Neuron (in vitro differentiated cells): ENCODE data around the gene POU3F1.

ENCODE experiments used
- H2AFZ ChIP-seq: one replicate; pipeline ENCODE4 v1.6.1; 2013; ENCODE audit warnings: low read depth, mild to moderate bottlenecking, inconsistent platforms, low read length, moderate library complexity
- H3K27me3 ChIP-seq: one replicate; pipeline ENCODE4 v1.6.1; 2013; ENCODE audit warnings: low read length; ENCODE audit not compliant: insufficient read depth
- H3K36me3 ChIP-seq: one replicate; pipeline ENCODE4 v1.6.1; 2013; ENCODE audit warnings: low read length; ENCODE audit not compliant: insufficient read depth
- H3K4me1 ChIP-seq: one replicate; pipeline ENCODE4 v1.6.1; 2013; ENCODE audit warnings: low read length; ENCODE audit not compliant: insufficient read depth
- H3K4me3 ChIP-seq: 2 replicates; pipeline ENCODE4 v1.5.1; 2013; ENCODE audit warnings: mild to moderate bottlenecking, low read length, moderate library complexity
- H3K9me3 ChIP-seq: one replicate; pipeline ENCODE4 v1.6.1; 2013; ENCODE audit warnings: low read length

Gene POU3F1

DNA sequence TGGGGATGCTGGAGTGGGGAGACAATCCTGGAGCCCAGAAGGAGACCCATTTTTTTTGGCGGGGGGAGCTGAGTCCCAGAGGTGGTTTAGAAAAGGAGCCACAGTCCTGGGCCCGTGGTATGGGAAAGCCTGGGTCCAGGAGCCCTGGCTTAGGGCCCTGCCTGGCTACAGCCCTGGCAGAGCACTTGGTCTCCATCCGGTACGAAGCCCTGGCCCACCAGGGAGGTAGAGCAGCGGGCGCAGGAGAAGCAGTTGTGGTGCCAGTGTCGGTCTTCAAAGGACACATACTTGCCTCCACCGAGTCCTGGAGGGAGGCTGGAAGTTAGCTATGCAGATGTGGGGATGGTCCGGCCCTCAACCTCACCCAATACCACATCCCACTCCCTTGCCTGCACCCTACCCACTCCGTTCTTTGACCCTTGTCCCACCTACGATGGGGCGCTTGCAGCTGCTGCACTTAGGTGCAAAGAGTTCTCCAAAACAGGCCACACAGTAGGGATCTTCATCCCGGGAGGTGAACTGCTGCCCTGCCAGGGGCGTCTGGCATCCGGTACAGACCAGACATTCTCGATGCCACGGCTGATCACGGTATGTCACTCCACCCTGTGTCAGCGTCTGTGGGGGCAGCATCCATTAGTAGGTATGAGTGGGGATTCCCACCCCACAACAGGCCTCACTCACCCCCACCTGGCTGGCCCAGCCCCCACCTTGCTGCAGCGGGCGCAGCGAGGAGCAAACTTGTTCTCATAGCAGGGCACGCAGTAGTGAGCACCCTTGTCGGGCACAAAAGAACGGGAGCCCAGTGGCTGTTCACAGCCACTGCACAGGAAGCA, 49.1 kb downstream of the POU3F1 start:
- H3K4me3 ChIP-seq = no peak overlapping the region
- no peak overlapping the region for H2AFZ ChIP-seq
- H3K9me3 ChIP-seq = no peaks in the 10 kb centered on the region
- no peaks in the 10 kb centered on the region for H3K36me3 ChIP-seq
- peaks cover 22% of the 10 kb centered on the region for H3K4me1 ChIP-seq
- no peaks in the 10 kb centered on the region for H3K27me3 ChIP-seq

DNA sequence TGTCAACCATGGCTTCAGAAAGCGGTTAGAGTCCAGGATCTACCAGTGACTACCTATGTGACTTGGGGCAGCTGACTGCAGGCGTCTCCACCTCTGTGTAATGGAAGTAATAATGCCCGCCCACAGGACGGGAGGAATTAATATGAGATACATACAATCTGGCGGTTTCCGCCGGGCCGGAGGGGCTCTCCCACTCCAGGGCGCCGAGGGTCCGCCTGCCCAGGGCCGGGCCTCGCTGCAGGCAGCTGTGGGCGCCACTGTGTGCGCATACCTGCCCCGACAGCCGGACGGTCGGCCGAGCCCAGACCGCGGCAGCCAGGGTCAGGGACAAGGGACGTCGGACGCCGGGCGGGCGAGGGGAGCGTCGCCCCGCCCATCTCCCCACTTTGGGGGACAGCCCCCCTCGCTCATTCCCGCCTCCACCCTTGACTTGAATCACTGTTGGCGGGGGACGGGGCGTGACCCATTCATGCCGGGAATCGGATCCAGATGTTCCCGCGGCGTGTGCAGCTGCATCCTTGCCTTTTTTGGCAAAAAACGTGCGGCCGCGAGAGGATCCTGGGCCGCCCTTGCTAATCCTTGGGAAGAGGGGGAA, 50.7 kb downstream of the POU3F1 start:
- H2AFZ ChIP-seq = no peak overlapping the region
- H3K9me3 ChIP-seq = no peaks in the 10 kb centered on the region
- no peaks in the 10 kb centered on the region for H3K27me3 ChIP-seq
- peaks cover 18% of the 10 kb centered on the region for H3K4me1 ChIP-seq
- no peak overlapping the region for H3K4me3 ChIP-seq
- no peaks in the 10 kb centered on the region for H3K36me3 ChIP-seq

DNA sequence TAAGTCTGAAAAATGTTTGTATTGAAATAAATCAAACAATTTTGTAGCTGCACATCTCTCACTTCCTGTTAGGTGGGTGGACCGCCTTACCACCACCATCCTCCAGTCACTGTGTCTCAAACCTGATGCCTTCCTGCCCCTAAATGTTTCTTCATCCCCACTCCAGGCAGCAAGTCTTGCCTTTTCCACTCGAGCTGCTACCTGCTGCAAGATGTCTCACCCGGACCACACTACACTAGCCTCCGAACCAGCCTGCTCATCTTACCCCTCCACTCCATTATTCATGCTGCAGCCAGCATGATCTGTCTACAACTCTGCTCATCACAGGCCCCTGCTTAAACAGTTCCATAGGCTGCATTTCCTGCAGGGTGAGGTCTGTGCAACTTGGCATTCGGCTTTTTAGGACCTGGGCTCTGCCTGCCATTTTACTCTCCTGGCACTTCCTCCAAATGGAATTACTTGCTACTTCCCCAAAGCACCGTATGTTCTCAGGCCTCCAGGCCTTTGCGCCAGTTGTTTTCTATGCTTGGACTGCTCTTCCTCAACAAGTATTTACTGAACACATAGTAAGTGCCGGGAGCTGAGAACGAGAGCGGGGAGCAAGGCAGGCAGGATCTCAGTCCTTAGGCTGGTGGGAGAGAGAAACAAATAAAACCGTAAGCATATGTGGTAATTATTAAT, 51.6 kb downstream of the POU3F1 start:
- peaks cover 14% of the 10 kb centered on the region for H3K4me1 ChIP-seq
- H2AFZ ChIP-seq = no peak overlapping the region
- no peaks in the 10 kb centered on the region for H3K9me3 ChIP-seq
- H3K4me3 ChIP-seq = no peak overlapping the region
- H3K36me3 ChIP-seq = no peaks in the 10 kb centered on the region
- no peaks in the 10 kb centered on the region for H3K27me3 ChIP-seq
